Keratinocyte (primary cell): ENCODE measurements around the gene AEBP1. TPM values are rescaled to one million over a fixed set of nuclear protein-coding genes. Genes with fewer than 3 reads are reported as not detected.

Source experiments
- DNase-seq: peaks from one replicate; pipeline ENCODE4 v3.0.0-alpha.2; 2011; ENCODE audit warnings: low read depth, missing footprints, low spot score
- FAIRE-seq: peaks from 2 replicates; lab custom pipeline; 2011; peaks lifted over from hg19 to GRCh38; lab: Jason Lieb, UNC
- H2AFZ ChIP-seq: 2 replicates; pipeline ENCODE4 v1.6.0; 2012; ENCODE audit warnings: low read length, control low read depth, inconsistent platforms; ENCODE audit not compliant: control insufficient read depth
- H3K27ac ChIP-seq: 2 replicates; pipeline ENCODE4 v1.5.1; 2011; ENCODE audit warnings: low read length; ENCODE audit not compliant: control insufficient read depth, insufficient read depth
- H3K27me3 ChIP-seq: 3 replicates; pipeline ENCODE4 v1.6.0; 2011; ENCODE audit warnings: low read length; ENCODE audit not compliant: control insufficient read depth, insufficient read depth; ENCODE audit errors: extremely low read depth
- H3K36me3 ChIP-seq, 2 experiments: 2 replicates in 1 of 2; 3 replicates in 1 of 2; pipeline ENCODE4 v1.5.1; 2011; ENCODE audit warnings: low read length in 2 of 2, mild to moderate bottlenecking in 1 of 2; ENCODE audit not compliant: control insufficient read depth in 2 of 2, insufficient read depth in 2 of 2; ENCODE audit errors: extremely low read depth in 1 of 2
- H3K4me1 ChIP-seq: 3 replicates; pipeline ENCODE4 v1.5.1; 2011; ENCODE audit warnings: low read length; ENCODE audit not compliant: control insufficient read depth, insufficient read depth; ENCODE audit errors: extremely low read depth
- H3K4me2 ChIP-seq: 3 replicates; pipeline ENCODE4 v1.6.0; 2011; ENCODE audit warnings: low read depth, low read length; ENCODE audit not compliant: control insufficient read depth, insufficient read depth; ENCODE audit errors: extremely low read depth
- H3K4me3 ChIP-seq, 3 experiments: fragments of 200-600 bp in 1 of 3; sonication (generic) in 1 of 3; 2 replicates in 2 of 3; 3 replicates in 1 of 3; pipeline ENCODE4 v1.5.1; 2011 to 2016; ENCODE audit warnings: low read length in 3 of 3, mild to moderate bottlenecking in 3 of 3, control low read depth in 2 of 3, inconsistent platforms in 1 of 3, low read depth in 1 of 3, mixed read lengths in 1 of 3, mixed run types in 1 of 3, moderate library complexity in 1 of 3; ENCODE audit not compliant: control insufficient read depth in 2 of 3, insufficient read depth in 2 of 3; ENCODE audit errors: extremely low read depth in 1 of 3
- H3K79me2 ChIP-seq: 2 replicates; pipeline ENCODE4 v1.6.0; 2012; ENCODE audit warnings: low read length; ENCODE audit not compliant: control insufficient read depth, insufficient read depth
- H3K9ac ChIP-seq: 3 replicates; pipeline ENCODE4 v1.6.0; 2011; ENCODE audit warnings: low read length; ENCODE audit not compliant: control insufficient read depth, insufficient read depth; ENCODE audit errors: extremely low read depth
- H3K9me1 ChIP-seq: 3 replicates; pipeline ENCODE4 v1.6.0; 2011; ENCODE audit warnings: low read length; ENCODE audit not compliant: control insufficient read depth, insufficient read depth; ENCODE audit errors: extremely low read depth
- H3K9me3 ChIP-seq: 2 replicates; pipeline ENCODE4 v1.5.1; 2012; ENCODE audit warnings: low read depth, low read length; ENCODE audit not compliant: control insufficient read depth
- H4K20me1 ChIP-seq: 3 replicates; pipeline ENCODE4 v1.6.0; 2011; ENCODE audit warnings: low read length; ENCODE audit not compliant: control insufficient read depth, insufficient read depth; ENCODE audit errors: extremely low read depth
- EZH2 ChIP-seq: IDR thresholded peaks from one replicate; pipeline ENCODE4 v1.6.1; 2012; ENCODE audit warnings: inconsistent platforms, mild to moderate bottlenecking, low read length, moderate library complexity
- dilution Hi-C: fragments of 300-500 bp; cut with MboI; formaldehyde crosslinking; loops from one replicate; pipeline ENCODE4 v1.7.0; 2020; ENCODE audit warnings: low sequenced_read_pairs; ENCODE audit not compliant: extremely low pct_ligation_motif_present
- polyA plus RNA-seq, 5 experiments: library from polyadenylated mRNA; depleted of rRNA in 3 of 5; stranded (reverse) in 3 of 5; stranded (forward) in 1 of 5; unstranded in 1 of 5; fragments of >200 nt; gene quantifications; 1 replicate in 1 of 5; 2 replicates in 3 of 5; 3 replicates in 1 of 5; pipeline versions ENCODE4 v1.2.1 to v1.2.3, GENCODE V29; 2011 to 2012; ENCODE audit warnings: missing spikeins in 2 of 5, low read depth in 1 of 5, low replicate concordance in 1 of 5
- TF ChIP-seq, protein P1 (sequence below), 3 experiments: IDR thresholded peaks in 1 of 3; conservative IDR thresholded peaks in 1 of 3; optimal IDR thresholded peaks in 1 of 3; 2 replicates in 2 of 3; 3 replicates in 1 of 3; pipeline versions ENCODE3 to v1.5.1; 2011; ENCODE audit warnings: low read length in 3 of 3, mild to moderate bottlenecking in 3 of 3, moderate library complexity in 2 of 3, control low read depth in 1 of 3, inconsistent platforms in 1 of 3; ENCODE audit not compliant: insufficient read depth in 2 of 3; ENCODE audit errors: extremely low read depth in 1 of 3

The AEBP1 gene
- polyA plus RNA-seq, 1 donor (not counting 4 experiments of a cell fraction or from before 2014, with no cell fraction given) = 0.03 TPM

DNA sequence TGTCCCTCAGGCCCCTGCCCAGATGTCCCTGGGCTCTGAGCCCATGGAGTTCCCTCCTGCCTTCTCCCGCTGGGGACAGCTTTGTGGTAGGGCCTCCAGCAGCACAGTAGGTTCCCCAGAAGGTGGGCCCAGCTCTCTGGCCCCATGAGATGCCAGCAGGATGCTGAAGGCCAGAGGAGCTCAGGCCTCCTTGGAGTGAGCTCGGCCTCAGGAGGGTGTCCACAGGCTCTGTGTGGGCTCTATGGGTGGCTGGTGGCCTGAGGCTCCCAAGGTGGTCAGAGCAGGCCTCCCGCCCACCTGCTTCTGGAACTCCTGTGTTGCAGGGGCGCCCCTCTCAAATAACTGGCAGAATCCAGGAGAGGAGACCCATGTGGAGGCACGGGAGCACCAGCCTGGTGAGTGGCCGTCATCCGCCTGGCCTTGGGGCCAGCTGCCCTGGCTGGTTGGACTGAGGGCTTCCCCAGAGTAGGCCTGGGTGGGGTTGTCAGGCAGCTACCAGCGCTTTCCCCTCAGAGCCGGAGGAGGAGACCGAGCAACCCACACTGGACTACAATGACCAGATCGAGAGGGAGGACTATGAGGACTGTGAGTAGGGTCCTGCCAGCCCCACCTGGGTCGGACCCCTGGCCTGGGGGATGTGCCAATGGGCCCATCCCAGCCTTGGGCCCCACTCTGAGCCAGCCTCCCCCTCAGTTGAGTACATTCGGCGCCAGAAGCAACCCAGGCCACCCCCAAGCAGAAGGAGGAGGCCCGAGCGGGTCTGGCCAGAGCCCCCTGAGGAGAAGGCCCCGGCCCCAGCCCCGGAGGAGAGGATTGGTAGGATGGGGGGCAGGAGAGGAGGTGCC lies 3.2 kb downstream of the AEBP1 start:
- Histone ChIP-seq H3K4me1 (peaks cover 19% of the 10 kb centered on the region), H3K4me3 (no peak overlapping the region), H4K20me1 (no peaks in the 10 kb centered on the region), H3K36me3 (no peaks in the 10 kb centered on the region), H3K27ac (no peak overlapping the region), H3K4me2 (no peak overlapping the region), H3K79me2 (no peaks in the 10 kb centered on the region), H3K9me3 (no peaks in the 10 kb centered on the region), H2AFZ (no peak overlapping the region), H3K9me1 (no peaks in the 10 kb centered on the region), H3K27me3 (peaks cover 11% of the 10 kb centered on the region), H3K9ac (no peak overlapping the region)
- dilution Hi-C loops = no loop called here
- no peak for FAIRE-seq
- TF ChIP-seq EZH2 = no peak
- TF ChIP-seq, protein P1, sequence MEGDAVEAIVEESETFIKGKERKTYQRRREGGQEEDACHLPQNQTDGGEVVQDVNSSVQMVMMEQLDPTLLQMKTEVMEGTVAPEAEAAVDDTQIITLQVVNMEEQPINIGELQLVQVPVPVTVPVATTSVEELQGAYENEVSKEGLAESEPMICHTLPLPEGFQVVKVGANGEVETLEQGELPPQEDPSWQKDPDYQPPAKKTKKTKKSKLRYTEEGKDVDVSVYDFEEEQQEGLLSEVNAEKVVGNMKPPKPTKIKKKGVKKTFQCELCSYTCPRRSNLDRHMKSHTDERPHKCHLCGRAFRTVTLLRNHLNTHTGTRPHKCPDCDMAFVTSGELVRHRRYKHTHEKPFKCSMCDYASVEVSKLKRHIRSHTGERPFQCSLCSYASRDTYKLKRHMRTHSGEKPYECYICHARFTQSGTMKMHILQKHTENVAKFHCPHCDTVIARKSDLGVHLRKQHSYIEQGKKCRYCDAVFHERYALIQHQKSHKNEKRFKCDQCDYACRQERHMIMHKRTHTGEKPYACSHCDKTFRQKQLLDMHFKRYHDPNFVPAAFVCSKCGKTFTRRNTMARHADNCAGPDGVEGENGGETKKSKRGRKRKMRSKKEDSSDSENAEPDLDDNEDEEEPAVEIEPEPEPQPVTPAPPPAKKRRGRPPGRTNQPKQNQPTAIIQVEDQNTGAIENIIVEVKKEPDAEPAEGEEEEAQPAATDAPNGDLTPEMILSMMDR (optimal IDR thresholded peaks at IDR 0.05 in 1 of 3, IDR thresholded peaks at IDR 0.05 in 1 of 3, conservative IDR thresholded peaks at IDR 0.05 in 1 of 3; ENCODE audit: extremely low read depth in 1 of 3, insufficient read depth in 2 of 3, low read length in 3 of 3) = no peak
- no peak for DNase-seq

DNA sequence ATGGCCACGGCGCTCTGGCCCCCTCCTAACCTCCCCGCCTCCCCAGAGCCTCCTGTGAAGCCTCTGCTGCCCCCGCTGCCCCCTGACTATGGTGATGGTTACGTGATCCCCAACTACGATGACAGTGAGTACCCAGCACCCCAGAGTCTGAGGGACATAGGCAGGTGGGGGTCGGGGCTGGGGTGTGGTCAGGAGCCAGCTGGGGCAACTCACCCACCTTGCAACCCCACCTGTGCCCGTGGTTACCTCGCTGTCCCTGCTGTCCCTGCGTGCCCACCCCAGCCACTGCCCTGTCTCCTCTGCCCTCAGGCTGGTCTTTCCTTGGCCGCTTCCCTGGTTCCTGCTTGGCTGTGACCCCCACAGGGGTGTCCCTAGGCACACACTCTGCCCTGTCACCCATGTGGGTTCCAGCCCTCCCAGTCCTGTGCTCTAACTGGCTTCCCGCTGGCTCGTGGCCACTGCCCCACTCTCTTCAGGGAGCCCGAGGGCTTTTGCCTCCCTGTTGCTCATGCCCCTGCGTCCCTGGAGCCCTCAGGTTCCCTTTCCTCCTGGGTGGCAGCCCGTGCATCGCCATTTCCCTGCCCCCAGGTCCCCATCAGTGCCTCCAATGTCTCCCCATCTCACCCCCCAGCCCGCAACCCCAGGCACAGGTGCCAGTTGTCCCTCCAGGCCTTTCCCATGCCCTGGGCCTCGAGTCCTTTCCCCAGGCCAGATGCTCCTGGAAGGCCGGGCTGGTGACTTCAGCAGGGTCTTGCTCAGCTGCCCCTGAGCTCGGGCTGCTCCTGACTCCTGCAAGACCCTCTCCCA lies 4.0 kb downstream of the AEBP1 start:
- H3K27me3 ChIP-seq = peaks cover 11% of the 10 kb centered on the region
- no peak overlapping the region for H3K4me3 ChIP-seq
- no peaks in the 10 kb centered on the region for H3K9me3 ChIP-seq
- dilution Hi-C loops = no loop called here
- no peak overlapping the region for H2AFZ ChIP-seq
- no peak overlapping the region for H3K9ac ChIP-seq
- no peak for DNase-seq
- FAIRE-seq = no peak
- H3K4me1 ChIP-seq = peaks cover 11% of the 10 kb centered on the region
- H3K4me2 ChIP-seq = no peak overlapping the region
- no peaks in the 10 kb centered on the region for H4K20me1 ChIP-seq
- H3K36me3 ChIP-seq = no peaks in the 10 kb centered on the region
- H3K9me1 ChIP-seq = no peaks in the 10 kb centered on the region
- TF ChIP-seq, protein P1 (optimal IDR thresholded peaks at IDR 0.05 in 1 of 3, IDR thresholded peaks at IDR 0.05 in 1 of 3, conservative IDR thresholded peaks at IDR 0.05 in 1 of 3; ENCODE audit: extremely low read depth in 1 of 3, insufficient read depth in 2 of 3, low read length in 3 of 3) = no peak
- TF ChIP-seq EZH2 = no peak
- no peak overlapping the region for H3K27ac ChIP-seq
- H3K79me2 ChIP-seq = no peaks in the 10 kb centered on the region
